Measurements from ENCODE around the gene PHC2. TPM values are rescaled to one million over a fixed set of nuclear protein-coding genes. Genes with fewer than 3 reads are reported as not detected.

The PHC2 gene
- total RNA-seq, 4 donors from 2014 or later = 52.7 to 68.9 (median 59.8) TPM

- H3K4me1 ChIP-seq = peaks cover 0 to 11% (median 4%) of the 10 kb centered on the region in 4 donors
- no peaks in the 10 kb centered on the region for H3K27me3 ChIP-seq
- in situ Hi-C loops (cut with MboI; ENCODE audit: low pct_ligation_motif_present in 1 of 4, low pct_unique_long_range_greater_than_20kb in 1 of 4, low sequenced_read_pairs in 3 of 4) (no loop called here), intact Hi-C loops (cut with DNase I; ENCODE audit: low total_unique reads) (no loop called here)
- H3K27ac ChIP-seq = no peak overlapping the region
- no peak for DNase-seq
- no peaks in the 10 kb centered on the region for H3K36me3 ChIP-seq
- no peaks in the 10 kb centered on the region for H3K9me3 ChIP-seq
- no peak overlapping the region for H3K4me3 ChIP-seq
- no peak for TF ChIP-seq CTCF (IDR thresholded peaks at IDR 0.05)
- no peak for TF ChIP-seq POLR2A (IDR thresholded peaks at IDR 0.05)
- TF ChIP-seq EP300 (IDR thresholded peaks at IDR 0.05; ENCODE audit: low read depth) = no peak
- TF ChIP-seq POLR2AphosphoS5 (IDR thresholded peaks at IDR 0.05) = no peak
- 71 to 76% methylated on average over 5 to 10 of the region's 10 CpGs for WGBS, 2 donors (ENCODE audit: low coverage in 1 of 2)
Observed at GRCh38 chr1:33396188-33397124, 34.4 kb downstream of the PHC2 start.

- no peaks in the 10 kb centered on the region for H3K27me3 ChIP-seq
- H3K9me3 ChIP-seq = no peaks in the 10 kb centered on the region
- WGBS, 2 donors (ENCODE audit: low coverage in 1 of 2) = 77 to 87% methylated on average over 5 of the region's 5 CpGs
- in situ Hi-C loops (cut with MboI; ENCODE audit: low pct_ligation_motif_present in 1 of 4, low pct_unique_long_range_greater_than_20kb in 1 of 4, low sequenced_read_pairs in 3 of 4) (no loop called here), intact Hi-C loops (cut with DNase I; ENCODE audit: low total_unique reads) (no loop called here)
- peaks cover 0 to 26% (median 4%) of the 10 kb centered on the region in 4 donors for H3K4me1 ChIP-seq
- no peak overlapping the region for H3K27ac ChIP-seq
- TF ChIP-seq POLR2A (IDR thresholded peaks at IDR 0.05) (no peak), CTCF (IDR thresholded peaks at IDR 0.05) (no peak), POLR2AphosphoS5 (IDR thresholded peaks at IDR 0.05) (no peak), EP300 (IDR thresholded peaks at IDR 0.05; ENCODE audit: low read depth) (no peak)
- DNase-seq = no peak
- no peaks in the 10 kb centered on the region for H3K36me3 ChIP-seq
- H3K4me3 ChIP-seq = no peak overlapping the region
Observed at GRCh38 chr1:33394770-33395169, 36.1 kb downstream of the PHC2 start.

- DNase-seq = no peak
- H3K4me1 ChIP-seq = peaks cover 0 to 32% (median 5%) of the 10 kb centered on the region in 4 donors
- intact Hi-C loops (cut with DNase I; ENCODE audit: low total_unique reads) = no loop called here
- no peak overlapping the region for H3K4me3 ChIP-seq
- in situ Hi-C loops (cut with MboI; ENCODE audit: low pct_ligation_motif_present in 1 of 4, low pct_unique_long_range_greater_than_20kb in 1 of 4, low sequenced_read_pairs in 3 of 4) = no loop called here
- no peaks in the 10 kb centered on the region for H3K27me3 ChIP-seq
- H3K27ac ChIP-seq = no peak overlapping the region
- TF ChIP-seq CTCF (IDR thresholded peaks at IDR 0.05) (no peak), EP300 (IDR thresholded peaks at IDR 0.05; ENCODE audit: low read depth) (no peak), POLR2AphosphoS5 (IDR thresholded peaks at IDR 0.05) (no peak), POLR2A (IDR thresholded peaks at IDR 0.05) (no peak)
- no peaks in the 10 kb centered on the region for H3K36me3 ChIP-seq
- H3K9me3 ChIP-seq = no peaks in the 10 kb centered on the region
Observed at GRCh38 chr1:33393991-33394390, 36.9 kb downstream of the PHC2 start.

DNA sequence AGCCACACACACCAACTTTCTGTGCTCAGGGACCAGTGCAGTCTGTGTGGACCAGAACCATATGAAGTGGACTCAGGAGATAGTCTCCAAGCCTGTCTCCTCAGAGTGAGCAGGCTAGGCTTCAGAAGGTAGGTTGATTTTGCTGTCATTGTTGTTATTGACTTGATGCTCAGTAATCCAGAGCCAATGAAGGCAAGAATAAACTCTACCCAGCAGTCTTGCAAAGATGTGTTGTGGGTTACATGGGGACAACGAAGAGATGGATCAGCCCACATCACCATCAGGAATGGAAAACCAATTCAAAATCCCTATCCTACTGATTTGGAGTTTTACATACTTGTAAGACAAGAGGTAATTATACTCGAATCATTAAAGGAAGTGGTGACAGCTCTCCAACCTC, 37.4 kb downstream of the PHC2 start:
- no peak for DNase-seq
- Histone ChIP-seq H3K9me3 (no peaks in the 10 kb centered on the region), H3K4me1 (peaks cover 0 to 35% (median 6%) of the 10 kb centered on the region in 4 donors), H3K27me3 (no peaks in the 10 kb centered on the region), H3K4me3 (no peak overlapping the region), H3K27ac (no peak overlapping the region), H3K36me3 (no peaks in the 10 kb centered on the region)
- no peak for TF ChIP-seq CTCF (IDR thresholded peaks at IDR 0.05)
- TF ChIP-seq POLR2AphosphoS5 (IDR thresholded peaks at IDR 0.05) = no peak
- TF ChIP-seq POLR2A (IDR thresholded peaks at IDR 0.05) = no peak
- no peak for TF ChIP-seq EP300 (IDR thresholded peaks at IDR 0.05; ENCODE audit: low read depth)
- 60 to 62% methylated on average over 1 to 2 of the region's 2 CpGs for WGBS, 2 donors (ENCODE audit: low coverage in 1 of 2)
- in situ Hi-C loops (cut with MboI; ENCODE audit: low pct_ligation_motif_present in 1 of 4, low pct_unique_long_range_greater_than_20kb in 1 of 4, low sequenced_read_pairs in 3 of 4) (no loop called here), intact Hi-C loops (cut with DNase I; ENCODE audit: low total_unique reads) (no loop called here)
